CD4-positive, alpha-beta T cell treated with Interleukin-17A for 4 hours (primary cell): ENCODE results near the gene MAP3K13.
A peak's percentile ranks its signal among the peaks of the same experiment; 100 is the strongest.

Source experiments
- DNase-seq: peaks from one replicate; pipeline ENCODE4 v3.0.0-alpha.2; 2020; ENCODE audit warnings: mixed read lengths

Gene MAP3K13, protein sequence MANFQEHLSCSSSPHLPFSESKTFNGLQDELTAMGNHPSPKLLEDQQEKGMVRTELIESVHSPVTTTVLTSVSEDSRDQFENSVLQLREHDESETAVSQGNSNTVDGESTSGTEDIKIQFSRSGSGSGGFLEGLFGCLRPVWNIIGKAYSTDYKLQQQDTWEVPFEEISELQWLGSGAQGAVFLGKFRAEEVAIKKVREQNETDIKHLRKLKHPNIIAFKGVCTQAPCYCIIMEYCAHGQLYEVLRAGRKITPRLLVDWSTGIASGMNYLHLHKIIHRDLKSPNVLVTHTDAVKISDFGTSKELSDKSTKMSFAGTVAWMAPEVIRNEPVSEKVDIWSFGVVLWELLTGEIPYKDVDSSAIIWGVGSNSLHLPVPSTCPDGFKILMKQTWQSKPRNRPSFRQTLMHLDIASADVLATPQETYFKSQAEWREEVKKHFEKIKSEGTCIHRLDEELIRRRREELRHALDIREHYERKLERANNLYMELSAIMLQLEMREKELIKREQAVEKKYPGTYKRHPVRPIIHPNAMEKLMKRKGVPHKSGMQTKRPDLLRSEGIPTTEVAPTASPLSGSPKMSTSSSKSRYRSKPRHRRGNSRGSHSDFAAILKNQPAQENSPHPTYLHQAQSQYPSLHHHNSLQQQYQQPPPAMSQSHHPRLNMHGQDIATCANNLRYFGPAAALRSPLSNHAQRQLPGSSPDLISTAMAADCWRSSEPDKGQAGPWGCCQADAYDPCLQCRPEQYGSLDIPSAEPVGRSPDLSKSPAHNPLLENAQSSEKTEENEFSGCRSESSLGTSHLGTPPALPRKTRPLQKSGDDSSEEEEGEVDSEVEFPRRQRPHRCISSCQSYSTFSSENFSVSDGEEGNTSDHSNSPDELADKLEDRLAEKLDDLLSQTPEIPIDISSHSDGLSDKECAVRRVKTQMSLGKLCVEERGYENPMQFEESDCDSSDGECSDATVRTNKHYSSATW

DNA sequence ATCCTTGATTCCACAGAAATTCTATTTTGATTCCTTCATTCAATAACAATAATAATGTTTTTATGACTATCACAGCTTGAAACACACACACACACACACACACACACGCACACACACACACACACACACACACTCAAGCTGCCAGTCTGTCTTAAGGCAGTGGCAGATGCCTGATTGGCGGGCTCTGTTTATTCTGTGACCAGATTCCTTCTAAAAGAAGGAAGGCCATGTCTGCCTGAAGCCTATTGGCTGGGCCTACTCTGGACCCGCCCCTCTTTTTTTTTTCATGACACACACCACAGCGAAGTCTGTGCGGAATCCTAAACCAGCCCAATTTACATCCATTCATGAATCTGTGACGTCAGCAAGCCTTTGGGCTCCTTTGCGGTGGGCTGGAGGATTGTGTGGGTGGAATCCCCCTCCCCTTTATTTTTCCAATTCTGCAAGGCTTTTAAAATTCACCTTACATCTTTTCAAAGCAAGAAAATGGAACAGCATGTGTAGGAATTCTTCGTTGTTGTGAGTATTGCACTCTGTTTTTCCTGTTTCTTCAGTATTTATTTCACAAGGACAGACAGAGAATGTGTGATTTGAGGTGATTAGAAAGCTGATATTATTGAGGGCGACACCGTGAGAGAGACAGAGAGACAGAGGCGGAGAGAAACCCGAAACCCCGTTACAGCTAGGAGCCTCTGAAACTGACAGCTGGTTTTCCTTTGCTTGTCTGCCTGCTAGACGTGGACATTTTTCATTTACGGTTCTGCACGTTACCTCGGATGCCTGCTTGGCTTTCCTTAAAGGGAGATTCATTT, at the start of gene MAP3K13:
Gene MAP3K13, plus strand, starts transcription at position 287 of the 812 bp plus-strand sequence. CDS start 65,446 bp downstream, outside the sequence.
- peak; percentile 24 for DNase-seq

DNA sequence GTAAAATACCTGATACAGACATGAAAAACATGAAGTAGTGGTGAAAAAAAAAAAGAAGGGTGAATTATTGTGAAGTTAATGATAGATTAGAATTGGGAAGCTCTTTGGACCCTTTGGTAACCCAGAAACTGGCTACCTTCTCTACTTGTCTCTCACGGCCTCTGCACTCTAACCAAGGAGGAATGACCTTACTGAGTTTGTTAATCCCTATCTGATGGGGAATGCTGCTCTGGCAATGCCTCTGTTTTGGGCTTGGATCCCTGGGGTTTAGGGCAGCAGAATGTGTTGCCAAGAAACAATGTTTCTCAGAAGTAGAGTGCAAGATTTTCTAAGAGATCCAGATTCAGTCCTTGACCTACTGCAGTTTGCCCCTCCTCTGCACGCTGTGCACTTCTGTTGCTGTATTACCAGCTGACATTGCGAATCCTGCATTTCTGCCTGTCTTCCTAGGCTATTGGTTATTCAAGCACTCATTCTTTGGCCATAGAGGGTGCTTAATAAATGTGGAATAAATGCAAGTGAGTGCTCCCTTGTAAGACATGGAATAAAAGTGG, 49.2 kb upstream of the MAP3K13 start:
- DNase-seq, result no peak

DNA sequence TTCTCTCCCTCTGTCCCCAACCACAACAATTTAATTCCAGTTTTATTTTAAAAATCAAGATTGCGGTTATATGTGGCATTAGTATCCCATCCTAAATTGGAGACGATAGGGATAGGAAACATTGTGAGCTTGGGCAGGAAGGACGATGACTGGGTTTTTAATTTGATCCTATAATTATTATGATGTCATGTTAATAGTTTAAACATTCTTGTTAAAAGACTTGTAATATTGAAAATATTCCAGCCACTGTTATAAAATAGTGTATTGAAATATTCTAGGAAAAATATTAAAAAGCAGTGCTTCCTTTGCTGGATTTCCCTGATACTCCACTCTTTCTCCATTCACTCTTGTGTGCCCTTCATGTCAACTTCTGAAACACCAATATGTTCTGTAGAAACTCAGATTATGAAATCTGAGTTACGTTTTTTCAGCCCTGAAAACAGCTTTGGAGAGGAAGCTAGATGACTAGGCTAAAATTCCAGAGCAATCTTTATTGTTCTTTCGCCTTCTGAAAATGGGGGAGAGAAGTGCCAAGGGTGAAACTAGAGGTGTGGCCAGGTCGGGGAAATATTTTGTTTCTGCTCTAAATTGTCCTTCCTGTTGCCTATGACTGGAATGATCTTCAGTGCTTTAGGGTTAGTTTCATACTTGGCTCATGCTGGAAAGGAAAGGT, 46.1 kb upstream of the MAP3K13 start:
- DNase-seq, result no peak

DNA sequence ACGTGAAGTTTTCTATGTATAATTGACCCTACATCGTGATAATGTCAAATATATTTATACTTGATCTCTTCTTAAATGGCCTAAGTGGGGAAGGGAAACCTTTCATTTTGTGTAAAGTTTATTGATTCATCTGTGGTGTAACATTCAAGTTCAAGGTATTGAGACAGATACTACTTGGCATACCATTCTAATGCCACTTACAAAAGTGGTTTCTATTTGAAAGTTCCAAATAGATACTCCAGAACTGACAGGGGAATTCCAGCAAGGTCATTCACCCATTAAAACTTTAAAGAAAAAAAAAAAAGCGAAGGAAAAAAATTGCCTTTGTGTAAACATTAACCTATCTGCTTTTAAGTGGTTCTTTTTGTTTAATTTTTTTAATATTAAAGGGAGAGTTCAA, 45.3 kb upstream of the MAP3K13 start:
- DNase-seq, result no peak

DNA sequence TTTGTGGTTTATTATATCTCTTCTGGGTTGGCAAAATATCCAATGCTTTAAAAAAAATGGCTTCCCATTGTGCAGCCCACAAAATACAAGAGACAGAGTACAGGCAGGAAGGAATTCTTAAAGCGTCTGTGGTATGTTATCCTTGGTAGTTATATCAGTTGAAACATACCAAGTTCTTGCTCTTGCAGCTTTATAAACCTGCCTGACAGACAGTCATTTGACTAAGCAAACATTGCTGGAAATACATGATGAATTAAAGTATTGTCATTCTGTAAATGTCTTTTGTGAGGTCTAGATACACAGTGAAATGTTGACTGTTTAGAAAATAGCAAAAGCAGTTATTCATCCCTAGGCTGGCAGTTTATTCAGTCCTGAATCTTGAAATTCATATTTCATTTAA, 44.8 kb upstream of the MAP3K13 start:
- DNase-seq, result no peak

DNA sequence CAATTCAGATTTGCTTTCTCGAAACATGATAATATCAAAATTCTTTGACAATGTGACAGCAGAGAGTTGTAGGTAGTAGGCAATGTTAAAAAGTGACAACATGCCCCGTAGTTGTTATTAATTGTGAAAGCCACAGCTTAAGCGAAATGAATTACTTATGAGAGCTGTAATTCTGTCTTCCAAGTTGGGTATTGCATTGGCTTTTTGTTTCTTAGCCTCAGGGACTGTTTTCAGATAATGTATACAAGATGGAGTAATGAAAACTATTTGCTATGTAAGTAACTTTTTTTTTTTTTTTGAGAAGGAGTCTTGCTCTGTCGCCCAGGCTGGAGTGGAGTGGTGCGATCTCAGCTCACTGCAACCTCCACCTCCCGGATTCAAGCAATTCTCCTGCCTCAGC, 43.1 kb upstream of the MAP3K13 start:
- DNase-seq, result no peak

DNA sequence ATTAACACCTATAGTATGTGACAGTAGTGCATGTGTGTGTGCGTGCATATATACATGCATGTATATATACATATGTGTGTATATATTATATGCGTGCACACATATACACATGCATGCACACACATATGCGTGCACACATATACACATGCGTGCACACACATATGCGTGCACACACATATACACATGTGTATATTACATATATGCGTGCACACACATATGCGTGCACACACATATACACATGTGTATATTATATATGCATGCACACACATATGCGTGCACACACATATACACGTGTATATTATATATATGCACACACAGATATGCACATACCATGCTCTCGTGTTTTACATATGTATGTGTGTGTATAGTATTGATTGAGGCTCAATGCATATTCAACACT, 42.0 kb upstream of the MAP3K13 start:
- no peak for DNase-seq

DNA sequence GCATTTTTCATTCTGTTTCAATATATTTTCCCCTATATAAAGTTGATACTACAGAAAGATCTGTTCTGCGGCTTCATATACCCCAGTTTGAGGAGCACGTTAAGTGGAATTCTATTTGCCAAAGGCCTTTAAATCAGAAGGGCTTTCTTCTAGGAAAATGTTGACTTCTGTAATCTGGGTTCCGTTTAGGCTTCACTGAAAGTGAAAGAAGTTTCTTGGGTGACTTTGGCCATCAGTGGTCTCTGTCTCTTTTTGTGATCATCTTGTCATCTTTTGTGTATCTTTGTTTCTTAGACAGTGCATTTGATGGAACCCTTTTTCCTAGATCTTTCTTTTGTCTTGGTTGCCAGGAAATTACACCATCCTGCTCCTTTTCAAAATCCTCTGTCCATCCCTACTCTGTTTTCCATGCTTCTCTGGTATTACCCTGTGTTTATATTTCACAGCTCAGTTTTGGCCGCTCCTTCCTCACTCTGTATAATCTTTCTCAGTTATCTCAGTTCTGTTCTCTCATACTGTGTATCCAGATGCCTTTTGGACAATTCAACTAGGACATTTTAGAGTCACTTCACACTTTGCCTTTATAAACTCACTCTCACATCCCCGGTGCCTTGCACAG, 40.7 kb upstream of the MAP3K13 start:
- no peak for DNase-seq

DNA sequence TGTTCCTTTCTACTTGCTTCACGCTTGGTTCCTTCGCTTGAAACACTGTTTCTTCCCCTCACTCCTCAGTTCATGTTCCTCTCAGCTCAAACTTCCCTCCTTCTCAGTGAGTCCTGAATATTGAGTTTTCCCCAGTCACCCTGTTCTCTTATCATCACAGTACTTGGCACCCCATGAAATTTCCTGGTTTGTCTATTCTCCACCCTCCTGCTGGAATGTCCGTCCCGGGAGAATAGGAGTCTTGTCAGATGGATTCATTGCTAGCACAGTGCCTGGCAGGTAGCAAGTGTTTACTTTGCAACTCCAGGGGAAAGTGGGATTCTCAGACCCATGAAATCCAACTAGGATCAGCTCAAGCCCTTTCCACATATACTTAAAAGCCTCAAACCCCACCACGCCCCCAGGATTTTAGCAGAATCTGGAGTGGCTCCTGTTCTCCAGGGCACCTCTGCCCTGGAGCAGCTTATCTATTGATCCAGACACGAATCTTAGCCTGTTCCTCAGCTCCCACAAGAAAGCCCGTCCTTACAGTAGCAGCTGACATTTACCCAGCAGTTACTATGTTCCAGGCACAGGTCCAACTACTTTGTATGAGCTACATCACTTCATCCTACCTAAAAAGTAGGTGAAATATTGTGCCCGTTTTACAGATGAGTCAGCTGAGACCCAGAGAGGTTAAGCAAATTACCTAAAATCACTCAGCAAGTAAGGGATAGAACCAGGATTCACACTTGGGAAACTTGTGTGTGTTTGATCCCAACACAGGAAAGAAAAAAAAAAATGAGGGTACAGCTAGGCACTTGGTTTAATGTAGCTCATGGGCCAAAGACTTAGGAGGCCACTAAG, 36.8 kb upstream of the MAP3K13 start:
- no peak for DNase-seq

DNA sequence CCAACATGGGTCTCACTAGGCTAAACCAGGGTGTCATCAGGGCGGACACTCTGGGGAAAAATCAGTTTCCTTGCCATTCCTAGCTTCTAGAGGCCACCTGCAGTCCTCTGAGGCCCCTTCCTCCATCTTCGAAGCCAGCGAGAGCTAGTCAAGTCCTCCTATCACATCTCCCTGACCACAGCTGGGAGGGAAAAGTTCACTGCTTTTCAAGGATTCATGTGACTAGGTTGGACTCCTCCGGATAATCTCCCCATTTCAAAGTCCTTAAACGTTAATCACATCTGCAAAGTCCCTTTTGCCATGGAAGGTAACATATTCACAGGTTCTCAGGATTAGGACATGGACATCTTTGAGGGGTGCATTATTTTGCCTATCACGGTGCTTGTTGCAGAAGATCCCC, 35.9 kb upstream of the MAP3K13 start:
- no peak for DNase-seq

DNA sequence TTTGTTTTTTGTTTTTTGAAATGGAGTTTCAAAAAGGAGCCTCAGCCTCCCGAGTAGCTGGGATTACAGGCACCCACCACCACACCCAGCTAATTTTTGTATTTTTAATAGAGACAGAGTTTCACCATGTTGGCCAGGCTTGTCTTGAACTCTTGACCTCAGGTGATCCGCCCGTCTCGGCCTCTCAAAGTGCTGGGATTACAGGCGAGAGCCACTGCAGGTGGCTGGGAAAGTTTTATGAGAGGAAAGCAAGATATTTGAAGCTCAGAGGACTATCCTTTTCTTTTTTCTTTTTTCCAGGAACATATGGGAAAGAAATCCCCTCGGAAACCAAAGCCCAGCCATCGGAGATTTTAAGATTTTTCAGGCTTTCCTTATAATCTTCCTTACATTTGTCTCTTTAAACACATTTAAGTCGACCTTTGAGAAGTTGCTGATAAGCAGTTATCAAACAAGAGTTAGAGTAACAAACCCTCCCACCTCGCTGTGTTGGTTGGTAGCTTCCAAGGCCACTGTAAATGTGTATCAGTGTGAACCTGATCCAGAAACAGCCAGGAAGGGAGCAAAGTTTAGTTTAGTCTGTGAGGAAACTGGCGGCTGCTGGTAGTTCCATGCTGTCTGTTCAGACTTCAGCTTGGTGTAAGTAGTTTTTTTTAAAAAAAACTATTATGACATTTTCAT, 34.5 kb upstream of the MAP3K13 start:
- DNase-seq, result no peak

DNA sequence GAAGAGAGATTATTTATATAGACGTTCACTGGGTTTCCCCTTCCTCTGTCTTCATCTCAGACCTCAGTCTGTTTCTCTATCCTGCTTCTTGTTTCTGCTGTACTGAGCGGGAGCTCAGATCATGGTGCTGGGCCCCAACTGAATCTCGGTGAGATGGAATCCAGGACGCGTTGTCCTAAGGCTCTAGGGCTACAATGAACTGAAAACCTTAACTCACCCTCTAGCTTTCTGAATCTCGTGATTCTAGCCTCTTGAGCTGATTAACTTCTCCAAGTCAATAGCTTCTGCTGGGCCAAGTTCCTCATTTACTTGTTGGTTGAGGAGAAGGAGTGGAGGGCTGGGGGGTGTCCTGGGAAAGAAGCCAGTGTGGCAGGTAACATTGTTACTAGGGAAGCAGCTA, 32.7 kb upstream of the MAP3K13 start:
- no peak for DNase-seq

DNA sequence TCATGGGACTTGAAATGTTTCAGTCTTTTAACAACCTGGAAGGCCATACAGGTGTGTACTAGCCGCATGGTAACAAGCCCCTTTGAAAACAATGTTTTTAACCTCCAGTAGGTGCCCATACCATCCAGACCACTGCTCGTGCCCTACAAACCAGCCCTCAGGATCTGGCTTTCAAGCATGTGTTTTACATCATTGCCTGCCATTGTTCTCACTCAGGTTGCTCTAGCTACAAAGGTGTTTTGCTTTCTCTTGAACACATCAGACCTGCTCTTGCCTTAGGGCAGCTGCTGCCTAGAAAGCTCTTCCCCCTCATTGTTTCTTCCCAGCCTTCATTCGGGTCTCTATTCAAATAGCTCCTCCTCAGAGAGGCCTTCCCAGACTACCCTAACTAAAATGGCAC, 32.3 kb upstream of the MAP3K13 start:
- no peak for DNase-seq

DNA sequence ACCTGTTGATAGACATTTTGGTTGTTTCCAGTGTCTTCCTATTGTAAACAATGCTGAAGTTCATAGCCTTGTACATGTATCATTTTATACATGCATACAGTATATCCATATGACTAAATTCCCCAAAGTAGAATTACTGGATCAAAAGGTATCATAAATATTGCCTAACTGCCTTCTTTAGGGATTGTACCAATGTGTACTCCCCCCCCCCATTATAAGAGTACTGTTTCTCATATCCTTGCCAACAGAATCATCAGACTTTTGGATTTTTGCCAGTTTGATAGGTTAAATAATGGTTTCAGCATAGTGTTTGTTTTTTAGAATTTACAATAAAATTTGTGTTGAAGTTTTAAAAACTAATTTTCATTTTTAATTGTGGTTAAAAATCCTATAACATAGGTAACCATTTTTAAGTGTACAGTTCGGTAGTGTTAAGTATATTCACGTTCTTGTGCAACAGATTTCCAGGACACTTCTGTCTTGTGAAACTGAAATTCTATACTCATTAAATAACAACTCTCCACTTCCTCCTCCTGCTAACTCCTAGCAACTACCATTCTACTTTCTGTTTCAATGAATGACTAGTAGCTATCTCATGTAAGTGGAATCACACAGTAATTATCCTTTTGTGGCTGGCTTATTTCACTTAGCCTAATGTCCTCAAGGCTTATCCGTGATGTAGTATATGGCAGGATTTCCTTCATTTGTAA, 30.8 kb upstream of the MAP3K13 start:
- DNase-seq, result no peak

DNA sequence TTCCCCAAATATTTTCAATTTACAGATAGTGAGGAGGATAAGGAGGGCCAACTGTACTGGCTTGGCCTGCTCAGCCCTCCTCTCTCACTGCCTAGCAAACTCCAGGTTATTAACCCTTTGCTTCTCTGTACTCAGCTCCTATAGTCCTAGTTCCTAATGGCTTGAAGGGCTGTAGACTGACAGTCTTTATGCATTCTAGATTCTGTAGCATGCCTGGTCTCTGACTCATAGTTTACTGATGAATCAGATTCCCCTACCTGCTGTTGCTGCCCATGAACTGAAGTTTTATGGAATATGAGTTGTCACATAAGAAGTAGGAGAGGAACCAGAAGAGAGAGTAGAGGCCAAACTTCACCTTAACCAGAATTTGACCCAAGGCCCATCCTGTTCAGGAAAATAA, 27.1 kb upstream of the MAP3K13 start:
- DNase-seq, result no peak

DNA sequence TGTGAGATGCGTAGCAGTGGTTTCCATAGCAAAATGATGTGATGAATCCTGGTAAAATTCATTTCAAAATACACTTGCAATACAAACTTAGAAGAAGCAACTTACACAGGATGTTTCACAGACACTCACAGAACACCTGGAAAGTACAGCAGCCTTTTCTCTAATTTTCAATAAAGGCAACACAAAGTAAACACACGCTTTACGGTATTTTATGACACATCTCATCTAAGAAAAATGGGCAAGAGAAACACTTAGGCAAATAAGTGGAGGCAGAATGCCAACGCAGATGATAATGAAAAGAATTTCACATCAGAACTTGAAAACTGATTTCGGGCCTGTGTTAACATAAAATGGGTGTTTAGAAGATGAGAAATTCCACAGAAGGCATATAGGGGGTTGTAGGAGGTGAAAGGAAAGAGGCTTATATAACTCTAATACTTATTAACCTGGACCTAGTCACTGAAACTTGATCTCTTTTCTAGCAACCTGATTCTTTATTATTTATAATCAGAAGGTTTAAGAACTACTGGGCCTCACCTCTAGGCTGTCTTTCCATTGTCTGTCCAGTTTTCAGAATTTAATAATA, 25.6 kb upstream of the MAP3K13 start:
- DNase-seq, result no peak

DNA sequence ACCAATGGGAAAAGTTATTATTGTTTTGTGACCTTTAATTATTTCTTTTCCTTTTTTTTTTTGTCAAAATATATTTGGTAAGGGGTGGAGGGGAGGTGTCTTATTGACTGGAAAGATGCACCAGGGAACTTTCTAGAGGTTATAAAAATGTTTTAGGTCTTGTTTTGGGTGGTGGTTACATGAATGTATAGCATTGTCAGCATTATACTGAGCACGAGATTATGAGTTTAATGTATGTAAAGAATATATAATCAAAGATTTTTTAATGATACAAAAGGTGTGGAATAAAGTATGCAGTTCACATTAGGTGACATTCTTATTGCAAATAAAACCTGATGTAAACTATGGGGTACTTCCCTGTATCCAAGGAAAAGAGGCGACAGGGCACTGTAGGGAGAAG, 23.0 kb upstream of the MAP3K13 start:
- no peak for DNase-seq

DNA sequence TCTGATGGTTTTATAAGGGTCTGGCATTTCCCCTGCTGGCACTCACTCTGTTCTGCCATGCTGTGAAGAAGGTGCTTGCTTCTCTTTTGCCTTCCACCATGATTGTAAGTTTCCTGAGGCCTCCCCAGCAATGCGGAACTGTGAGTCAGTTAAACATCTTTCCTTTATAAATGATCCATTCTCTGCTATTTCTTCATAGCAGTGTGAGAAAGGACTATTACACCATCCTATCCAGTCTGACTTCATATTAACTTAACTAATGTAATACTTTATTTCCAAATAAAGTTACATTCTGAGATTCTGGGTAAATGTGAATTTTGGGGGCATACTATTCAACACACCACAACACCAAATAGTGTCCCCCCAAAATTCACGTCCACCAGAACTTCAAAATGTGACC, 22.2 kb upstream of the MAP3K13 start:
- DNase-seq, result no peak
